HAP-1 (cell line): ENCODE results near the gene DGKE.

Experiments
- DNase-seq, 2 experiments: peaks; one replicate each; pipeline ENCODE4 v3.0.0-alpha.2; 2016 to 2020; ENCODE audit warnings: low spot score in 2 of 2
- H3K27me3 ChIP-seq: fragments of 250-450 bp; sonication (Bioruptor Pico); 2 replicates; pipeline ENCODE4 v1.5.1; 2020; ENCODE audit warnings: low read depth, mild to moderate bottlenecking, moderate library complexity
- H3K36me3 ChIP-seq: fragments of 250-450 bp; sonication (Bioruptor Pico); replicated peaks from 2 replicates; pipeline ENCODE4 v1.5.1; 2020; ENCODE audit warnings: mild to moderate bottlenecking
- H3K4me1 ChIP-seq: fragments of 250-450 bp; sonication (Bioruptor Pico); 2 replicates; pipeline ENCODE4 v1.5.1; 2020; ENCODE audit warnings: mild to moderate bottlenecking
- H3K4me3 ChIP-seq: fragments of 250-450 bp; sonication (Bioruptor Pico); 2 replicates; pipeline ENCODE4 v1.5.1; 2020; ENCODE audit warnings: mild to moderate bottlenecking, moderate library complexity
- H3K9me3 ChIP-seq: fragments of 250-450 bp; sonication (Bioruptor Pico); 2 replicates; pipeline ENCODE4 v1.5.1; 2020; ENCODE audit warnings: mild to moderate bottlenecking, moderate library complexity
- in situ Hi-C: fragments of 300-500 bp; cut with MboI; formaldehyde crosslinking; loops from 3 replicates; pipeline ENCODE4 v1.14.3; 2020; ENCODE audit warnings: low sequenced_read_pairs, inconsistent platforms, mixed read lengths

Gene DGKE

DNA sequence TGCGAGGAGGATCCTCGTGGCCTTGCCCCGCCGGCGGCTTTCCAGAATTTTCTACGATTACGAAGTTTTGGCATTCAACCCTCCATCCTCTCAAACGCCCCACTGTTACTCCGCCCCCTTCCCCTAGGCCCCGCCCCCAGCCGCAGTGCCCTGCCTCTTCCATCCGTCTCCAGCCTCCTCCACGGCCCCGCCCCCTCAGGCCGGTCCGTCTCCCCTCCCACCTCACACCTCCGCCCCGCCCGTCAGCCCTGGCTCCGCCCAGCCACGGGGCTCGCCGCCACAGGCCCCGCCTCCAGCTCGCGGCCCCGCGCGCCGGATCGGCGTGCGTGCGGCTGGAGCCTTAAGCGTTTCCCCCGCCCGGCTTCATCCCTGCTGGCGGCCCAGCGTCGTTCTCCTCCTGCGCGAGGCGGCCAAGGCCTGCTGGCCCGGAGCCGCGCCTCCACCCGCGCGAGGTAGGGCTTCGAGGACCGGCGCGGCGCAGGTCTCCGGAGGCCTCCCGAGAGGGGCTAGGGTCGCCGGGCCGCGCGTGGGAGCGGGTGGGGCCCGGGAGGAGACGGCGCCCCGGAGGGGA, at the start of gene DGKE, which contains the start of gene C17orf67:
Gene DGKE (plus strand): TSS at position 343 of the 571 bp plus-strand sequence. CDS start 645 bp downstream, outside the sequence.
Gene C17orf67 (minus strand): TSS at position 112 of the 571 bp plus-strand sequence. CDS start 18,110 bp downstream, outside the sequence.
- H3K4me3 ChIP-seq = peak within 1 kb of the TSS; percentile 56

DNA sequence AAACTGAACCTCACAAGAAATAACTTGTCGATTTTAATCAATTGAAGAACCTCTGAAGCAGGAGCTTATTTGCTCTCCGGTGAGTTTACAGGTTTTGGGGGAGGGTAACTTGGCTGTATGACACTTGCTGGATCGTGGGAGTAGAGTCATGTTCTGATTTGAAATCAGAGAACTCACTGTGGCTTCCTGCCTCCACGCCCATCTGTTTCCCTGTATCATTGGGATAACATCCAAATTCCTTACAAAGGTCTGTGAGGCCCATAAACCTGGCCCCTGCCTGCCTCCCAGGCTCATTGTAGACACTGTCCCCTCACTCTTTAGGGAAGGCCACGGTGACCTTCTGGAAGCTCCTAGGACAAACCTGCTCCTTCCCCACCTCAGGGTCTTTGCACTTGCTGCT, 48.5 kb upstream of the DGKE start:
- peaks cover 4% of the 10 kb centered on the region; the same call in 1 of the 2 replicates for H3K4me1 ChIP-seq
- H3K9me3 ChIP-seq = no peaks in the 10 kb centered on the region
- H3K36me3 ChIP-seq = no peaks in the 10 kb centered on the region
- DNase-seq = no peak
- no peak overlapping the region for H3K4me3 ChIP-seq
- in situ Hi-C loops = no loop called here
- H3K27me3 ChIP-seq = no peaks in the 10 kb centered on the region

More for the DNA sequence above, at the start of gene DGKE, which contains the start of gene C17orf67:
- Histone ChIP-seq H3K4me1 (peaks cover 19% of the 10 kb centered on the region), H3K27me3 (no peaks in the 10 kb centered on the region), H3K9me3 (no peaks in the 10 kb centered on the region), H3K36me3 (peaks cover 6% of the 10 kb centered on the region; the same call in 1 of the 2 replicates)
- in situ Hi-C loops = no loop called here
- peak; percentile 91 to 99 for DNase-seq

DNA sequence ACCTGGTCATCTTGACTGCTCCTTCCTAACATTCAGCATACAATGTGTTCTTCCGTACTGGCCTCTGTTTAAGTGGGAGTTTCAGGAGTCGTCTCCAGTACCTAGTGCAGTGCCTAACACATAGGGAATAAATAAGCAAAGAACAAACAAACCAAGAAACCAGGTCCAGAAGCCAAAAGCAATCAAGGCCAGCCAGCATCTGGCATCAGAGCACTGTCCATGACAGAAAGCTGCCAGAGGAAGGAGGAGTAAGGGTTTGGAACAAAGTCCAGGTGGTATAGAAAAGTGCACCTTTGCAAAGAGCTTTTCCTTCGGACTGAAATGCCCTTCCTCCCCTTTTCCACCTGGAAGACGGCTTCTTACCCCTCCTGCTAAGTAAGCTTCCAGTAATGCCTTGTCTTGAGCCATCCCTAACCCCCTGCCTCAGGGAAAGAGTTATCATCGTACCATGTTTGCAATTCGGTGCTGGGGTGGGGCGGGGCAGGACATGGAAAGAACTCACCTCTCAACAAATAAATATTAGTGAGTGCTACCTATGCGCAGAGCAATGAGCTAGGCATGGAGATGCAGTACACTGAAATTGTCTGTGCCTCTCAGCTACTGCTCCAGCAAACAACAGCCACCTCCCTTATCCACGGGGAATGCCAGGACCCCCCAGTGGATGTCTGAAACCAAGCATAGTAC, 47.8 kb upstream of the DGKE start:
- no peak overlapping the region for H3K4me3 ChIP-seq
- DNase-seq = no peak
- no peaks in the 10 kb centered on the region for H3K9me3 ChIP-seq
- no peaks in the 10 kb centered on the region for H3K36me3 ChIP-seq
- H3K27me3 ChIP-seq = no peaks in the 10 kb centered on the region
- in situ Hi-C loops = no loop called here
- H3K4me1 ChIP-seq = peaks cover 4% of the 10 kb centered on the region; the same call in 1 of the 2 replicates

DNA sequence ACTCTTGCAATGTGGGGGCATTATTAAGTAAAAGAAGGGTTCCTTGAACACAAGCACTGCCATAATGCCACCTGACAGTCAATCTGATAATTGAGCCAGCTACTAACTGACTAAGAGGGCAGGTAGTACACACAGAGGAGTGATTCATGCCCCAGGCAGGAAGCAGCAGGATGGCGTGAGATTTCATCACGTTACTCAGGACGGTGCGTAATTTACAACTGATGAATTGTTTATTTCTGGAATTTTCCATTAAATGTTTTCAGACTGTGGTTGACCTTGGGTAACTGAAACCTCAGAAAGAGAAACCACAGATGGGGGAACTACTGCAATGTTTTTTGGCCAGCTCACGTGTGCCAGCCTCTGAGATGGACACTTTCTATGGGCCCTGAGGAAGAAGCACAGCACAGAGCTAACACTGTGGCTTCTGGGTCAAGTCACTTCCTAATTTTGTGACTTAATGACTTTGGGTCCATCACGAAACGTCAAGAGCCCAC, 46.9 kb upstream of the DGKE start:
- no peak for DNase-seq
- Histone ChIP-seq H3K27me3 (no peaks in the 10 kb centered on the region), H3K4me1 (peaks cover 4% of the 10 kb centered on the region; the same call in 1 of the 2 replicates), H3K36me3 (no peaks in the 10 kb centered on the region), H3K9me3 (no peaks in the 10 kb centered on the region), H3K4me3 (no peak overlapping the region)
- in situ Hi-C loops = no loop called here

DNA sequence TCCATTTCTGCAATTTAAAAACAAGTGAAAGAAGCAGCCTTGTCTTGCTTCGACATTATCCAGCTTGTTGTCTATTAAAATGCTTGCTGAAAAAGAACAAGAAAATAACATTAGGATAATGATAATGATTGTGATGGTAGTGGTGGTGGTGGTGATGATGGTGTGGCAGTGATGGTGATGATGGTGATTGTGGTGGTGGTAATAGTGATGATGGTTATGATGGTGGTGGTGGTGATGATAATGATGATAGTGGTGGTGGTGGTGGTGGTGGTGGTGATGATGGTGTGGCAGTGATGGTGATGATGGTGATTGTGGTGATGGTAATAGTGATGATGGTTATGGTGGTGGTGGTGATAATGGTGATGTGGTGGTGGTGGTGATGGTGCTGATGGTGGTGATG, 41.7 kb upstream of the DGKE start:
- H3K4me1 ChIP-seq = no peaks in the 10 kb centered on the region
- no peak for DNase-seq
- H3K27me3 ChIP-seq = no peaks in the 10 kb centered on the region
- no peak overlapping the region for H3K4me3 ChIP-seq
- in situ Hi-C loops = no loop called here
- no peaks in the 10 kb centered on the region for H3K36me3 ChIP-seq
- no peaks in the 10 kb centered on the region for H3K9me3 ChIP-seq

DNA sequence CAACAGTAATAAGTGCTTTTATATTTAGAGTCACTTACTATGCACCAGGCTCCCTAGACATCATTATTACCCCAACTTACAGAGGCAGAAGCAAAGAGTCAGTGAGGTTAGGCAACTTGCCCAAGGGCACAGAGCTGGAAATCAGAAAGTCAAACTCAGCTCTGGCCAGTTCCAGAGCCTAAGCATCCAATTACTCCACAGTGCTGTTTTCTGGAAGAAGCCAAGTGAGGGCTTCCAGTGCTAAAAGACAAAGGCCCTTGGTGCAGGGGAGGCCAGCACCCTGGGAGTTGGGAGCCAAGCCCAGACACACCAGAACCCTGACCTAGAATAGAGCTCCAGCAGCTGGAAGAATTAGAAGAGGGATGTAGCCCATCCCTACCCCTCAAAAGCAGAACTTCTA, 40.4 kb upstream of the DGKE start:
- DNase-seq = no peak
- Histone ChIP-seq H3K9me3 (no peaks in the 10 kb centered on the region), H3K4me3 (no peak overlapping the region), H3K27me3 (no peaks in the 10 kb centered on the region), H3K36me3 (no peaks in the 10 kb centered on the region), H3K4me1 (no peaks in the 10 kb centered on the region)
- in situ Hi-C loops = no loop called here

DNA sequence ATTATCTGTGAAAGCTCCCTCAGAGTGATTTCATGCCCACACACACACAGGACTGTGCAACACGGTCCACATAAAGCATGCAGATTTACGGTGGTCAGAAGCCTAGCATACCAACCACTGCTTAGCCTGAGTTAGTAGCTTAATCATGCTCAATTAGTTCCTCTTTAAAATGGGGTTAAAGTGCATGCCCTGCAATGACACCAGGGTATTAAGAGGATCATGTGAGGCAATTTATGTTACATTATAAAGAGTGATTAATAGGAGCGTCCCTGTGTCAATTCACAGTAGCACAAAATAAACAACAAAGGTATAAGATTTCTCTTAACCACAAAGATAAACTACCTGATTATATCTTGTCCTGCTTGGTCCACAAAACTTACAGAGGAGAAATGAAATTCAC, 40.0 kb upstream of the DGKE start:
- in situ Hi-C loops = no loop called here
- Histone ChIP-seq H3K4me1 (peaks cover 3% of the 10 kb centered on the region), H3K4me3 (no peak overlapping the region), H3K9me3 (no peaks in the 10 kb centered on the region), H3K27me3 (no peaks in the 10 kb centered on the region), H3K36me3 (no peaks in the 10 kb centered on the region)
- DNase-seq = no peak

DNA sequence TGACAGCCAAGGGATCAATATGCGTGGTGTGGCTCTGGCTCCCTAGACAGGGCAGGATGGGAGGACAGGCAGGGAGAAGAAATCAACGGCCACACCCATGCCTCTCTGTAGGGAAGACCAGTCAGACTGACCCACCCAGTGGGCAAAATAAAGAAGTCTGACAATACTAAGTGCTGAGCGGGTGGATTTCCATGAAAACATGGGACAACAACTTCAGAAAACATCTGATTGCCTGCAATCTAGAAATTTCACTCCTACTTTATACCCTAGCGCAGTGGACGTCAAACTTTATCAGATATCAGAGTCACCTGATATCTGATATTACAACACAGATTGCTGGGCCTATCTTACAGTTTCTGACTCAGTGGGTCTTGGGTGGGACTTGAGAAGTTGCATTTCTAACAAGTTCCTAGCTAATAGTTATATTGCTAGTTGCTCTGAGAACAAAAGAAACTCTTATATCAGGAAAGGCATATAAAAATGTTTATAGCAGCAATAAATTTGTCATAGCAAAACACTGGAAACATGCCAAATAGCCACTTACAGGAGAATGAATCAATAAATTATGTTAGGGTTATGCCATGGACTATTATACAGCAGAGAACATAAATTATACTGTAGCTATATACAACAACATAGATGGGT, 38.6 kb upstream of the DGKE start:
- H3K27me3 ChIP-seq = no peaks in the 10 kb centered on the region
- no peaks in the 10 kb centered on the region for H3K9me3 ChIP-seq
- peaks cover 7% of the 10 kb centered on the region for H3K4me1 ChIP-seq
- H3K36me3 ChIP-seq = no peaks in the 10 kb centered on the region
- no peak for DNase-seq
- in situ Hi-C loops = no loop called here
- H3K4me3 ChIP-seq = no peak overlapping the region

DNA sequence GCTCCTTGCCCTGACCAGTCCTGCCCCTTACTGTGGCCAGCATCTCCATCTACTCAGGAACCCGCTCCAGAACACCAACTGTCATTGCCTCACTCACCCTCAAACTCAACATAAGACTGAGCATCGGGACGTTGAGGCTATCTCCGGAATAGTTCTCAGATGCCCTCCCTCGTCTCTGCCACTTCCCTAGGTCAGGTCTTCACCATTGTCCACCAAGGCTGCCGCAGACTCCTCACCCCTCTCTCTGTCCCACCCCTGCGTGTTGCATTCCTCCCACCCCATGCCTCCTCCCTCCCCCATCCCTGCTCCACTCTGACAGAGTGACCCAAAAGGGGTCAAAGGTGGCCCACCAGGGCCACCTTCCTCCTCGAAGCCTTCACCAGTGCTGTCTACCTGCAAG, 37.4 kb upstream of the DGKE start:
- Histone ChIP-seq H3K36me3 (no peaks in the 10 kb centered on the region), H3K4me1 (peaks cover 7% of the 10 kb centered on the region), H3K27me3 (no peaks in the 10 kb centered on the region), H3K9me3 (no peaks in the 10 kb centered on the region), H3K4me3 (no peak overlapping the region)
- in situ Hi-C loops = no loop called here
- DNase-seq = no peak

DNA sequence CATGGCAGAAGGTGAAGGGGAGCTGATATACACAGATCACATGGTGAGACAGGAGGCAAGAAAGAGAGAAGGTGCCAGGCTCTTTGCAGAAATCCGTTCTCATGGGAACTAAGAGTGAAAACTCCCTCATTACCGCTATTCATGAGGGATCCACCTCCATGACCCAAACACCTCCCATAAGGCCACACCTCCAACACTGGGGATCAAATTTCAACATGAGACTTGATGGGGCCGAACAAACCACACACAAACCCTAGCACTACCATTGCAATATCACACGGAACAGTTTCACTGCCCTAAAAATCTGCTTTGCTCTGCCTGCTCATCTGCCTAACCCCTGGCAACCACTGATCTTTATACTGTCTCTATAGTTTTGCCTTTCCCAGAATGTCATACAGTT, 35.0 kb upstream of the DGKE start:
- no peaks in the 10 kb centered on the region for H3K27me3 ChIP-seq
- H3K4me1 ChIP-seq = peaks cover 7% of the 10 kb centered on the region
- peak; percentile 12 to 51 for DNase-seq
- no peaks in the 10 kb centered on the region for H3K9me3 ChIP-seq
- H3K4me3 ChIP-seq = no peak overlapping the region
- in situ Hi-C loops = no loop called here
- H3K36me3 ChIP-seq = no peaks in the 10 kb centered on the region

DNA sequence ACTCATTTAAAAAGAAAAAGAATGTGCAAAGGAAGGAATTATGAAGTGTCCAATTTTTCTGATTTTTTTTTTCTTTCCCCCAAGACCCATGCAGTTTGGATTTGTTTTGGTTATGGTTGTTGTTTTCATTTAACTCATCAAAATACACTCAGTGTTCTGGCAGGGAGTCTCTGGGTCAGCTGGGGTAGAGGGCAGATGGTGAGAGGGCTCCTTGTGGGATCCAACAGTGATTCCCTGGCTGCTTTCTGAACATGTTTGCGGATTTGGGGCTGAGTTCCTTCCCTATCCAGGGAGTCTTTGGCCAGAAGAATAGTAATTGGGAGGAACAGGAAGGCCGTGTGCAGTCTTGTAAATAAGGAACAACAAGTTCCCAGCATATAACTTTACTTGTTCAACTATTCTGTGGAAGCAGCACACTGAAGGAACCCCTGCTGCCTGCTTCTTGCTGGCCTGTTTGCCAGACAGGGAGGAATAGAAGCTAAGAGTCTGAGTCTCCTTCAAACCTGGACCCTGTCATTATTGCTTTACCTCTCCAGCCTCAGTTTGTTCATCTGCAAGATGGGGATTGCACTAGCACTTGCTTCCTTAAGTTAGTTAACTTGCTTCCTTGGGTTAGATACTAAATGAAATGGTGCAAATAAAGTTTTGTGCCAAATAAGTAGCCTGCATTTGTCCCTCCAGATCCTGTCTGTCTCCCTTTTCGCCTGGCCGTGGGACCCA, 32.3 kb upstream of the DGKE start:
- H3K9me3 ChIP-seq = no peaks in the 10 kb centered on the region
- peaks cover 7% of the 10 kb centered on the region for H3K4me1 ChIP-seq
- no peak overlapping the region for H3K4me3 ChIP-seq
- no peaks in the 10 kb centered on the region for H3K27me3 ChIP-seq
- no peaks in the 10 kb centered on the region for H3K36me3 ChIP-seq
- DNase-seq = no peak
- in situ Hi-C loops = no loop called here

DNA sequence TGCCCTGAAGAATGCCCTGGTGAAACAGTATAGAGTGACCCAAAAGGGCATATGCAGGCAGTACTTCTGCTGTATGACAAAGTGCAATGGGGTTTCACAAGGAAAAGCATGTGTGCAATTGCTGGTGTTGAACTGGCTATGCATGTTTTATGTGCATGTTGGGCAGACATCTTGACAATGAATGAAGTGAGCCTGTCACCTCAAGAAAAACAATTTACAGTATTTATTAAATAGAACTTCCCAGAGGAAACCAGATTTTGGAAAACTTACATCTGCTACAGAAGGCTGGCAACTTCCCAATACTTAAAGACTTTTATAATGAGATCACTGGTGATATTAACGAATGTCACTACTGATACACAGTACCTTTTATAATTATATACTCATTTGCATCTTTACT, 30.9 kb upstream of the DGKE start:
- Histone ChIP-seq H3K27me3 (no peaks in the 10 kb centered on the region), H3K9me3 (no peaks in the 10 kb centered on the region), H3K4me3 (no peak overlapping the region), H3K36me3 (no peaks in the 10 kb centered on the region), H3K4me1 (peaks cover 7% of the 10 kb centered on the region)
- DNase-seq = no peak
- in situ Hi-C loops = no loop called here

DNA sequence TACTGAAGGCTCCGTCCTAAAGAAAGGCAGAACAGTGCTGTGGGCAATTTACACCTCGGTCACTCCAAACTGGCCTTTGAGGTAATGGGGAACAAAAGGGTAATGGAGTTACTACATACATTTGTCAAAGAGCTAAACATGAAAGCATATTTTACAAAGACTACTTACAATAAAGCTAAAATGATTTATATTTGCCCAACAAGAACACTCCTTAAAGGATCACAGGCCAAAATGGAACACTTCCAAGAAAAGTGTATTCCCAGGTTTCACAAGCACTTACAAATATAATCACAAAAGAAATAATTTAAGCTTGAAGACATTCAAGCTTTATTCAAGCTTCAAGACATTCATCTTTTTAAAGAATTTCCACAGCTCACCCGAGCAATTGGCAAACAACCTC, 29.5 kb upstream of the DGKE start:
- Histone ChIP-seq H3K27me3 (no peaks in the 10 kb centered on the region), H3K4me1 (no peaks in the 10 kb centered on the region), H3K4me3 (no peak overlapping the region), H3K36me3 (no peaks in the 10 kb centered on the region), H3K9me3 (no peaks in the 10 kb centered on the region)
- in situ Hi-C loops = no loop called here
- DNase-seq = no peak
